Measurements from ENCODE around the gene GXYLT1.
"Not testable (repeated sequence)": the region's sequence is repeated elsewhere in the genome, so short reads cannot be mapped to it uniquely, and the experiment has no call there.

The GXYLT1 gene

GRCh38 chr12:42144408-42145196 is at the start of gene GXYLT1:
GXYLT1 (minus strand) TSS chr12:42144874; CDS start chr12:42144646, 228 bp downstream.
- DNase-seq (ENCODE audit: low read depth): peak; percentile 70
- peak within 1 kb of the TSS; percentile 63 for H3K4me3 ChIP-seq (ENCODE audit: low read length)
- no peak for TF ChIP-seq CTCF (conservative IDR thresholded peaks at IDR 0.05; ENCODE audit: low read depth, low read length)

GRCh38 chr12:42192686-42193085 is 48.0 kb upstream of the GXYLT1 start:
- TF ChIP-seq CTCF (conservative IDR thresholded peaks at IDR 0.05; ENCODE audit: low read depth, low read length): no peak
- no peak for DNase-seq (ENCODE audit: low read depth)
- no peak overlapping the region for H3K4me3 ChIP-seq (ENCODE audit: low read length)

GRCh38 chr12:42192258-42192657 is 47.6 kb upstream of the GXYLT1 start:
- H3K4me3 ChIP-seq (ENCODE audit: low read length): no peak overlapping the region
- DNase-seq (ENCODE audit: low read depth): no peak
- TF ChIP-seq CTCF (conservative IDR thresholded peaks at IDR 0.05; ENCODE audit: low read depth, low read length): no peak

- TF ChIP-seq CTCF (conservative IDR thresholded peaks at IDR 0.05; ENCODE audit: low read depth, low read length): no peak
- no peak for DNase-seq (ENCODE audit: low read depth)
- no peak overlapping the region for H3K4me3 ChIP-seq (ENCODE audit: low read length)
These were observed 45.7 kb upstream of the GXYLT1 start for GRCh38 chr12:42190376-42190775.

GRCh38 chr12:42188275-42188674 is 43.6 kb upstream of the GXYLT1 start:
- not testable (repeated sequence) for H3K4me3 ChIP-seq (ENCODE audit: low read length); DNase-seq (ENCODE audit: low read depth)

- no peak for TF ChIP-seq CTCF (conservative IDR thresholded peaks at IDR 0.05; ENCODE audit: low read depth, low read length)
- no peak overlapping the region for H3K4me3 ChIP-seq (ENCODE audit: low read length)
- DNase-seq (ENCODE audit: low read depth): no peak
These were observed 43.1 kb upstream of the GXYLT1 start for GRCh38 chr12:42187799-42188198.

GRCh38 chr12:42186793-42187192 is 42.1 kb upstream of the GXYLT1 start:
- no peak for TF ChIP-seq CTCF (conservative IDR thresholded peaks at IDR 0.05; ENCODE audit: low read depth, low read length)
- DNase-seq (ENCODE audit: low read depth): no peak
- H3K4me3 ChIP-seq (ENCODE audit: low read length): no peak overlapping the region
